GM18517 (cell line): ENCODE results near the gene TMEM125.

ENCODE experiments used
- ATAC-seq: cut with Tn5 transposase; IDR thresholded peaks from one replicate; pipeline ENCODE4 v1.9.1; 2021; ENCODE audit warnings: mild to moderate bottlenecking, moderate library complexity; ENCODE audit not compliant: unreplicated experiment

The TMEM125 gene

GRCh38 chr1:43246466-43247213 lies 23.1 kb upstream of the TMEM125 start:
- no peak for ATAC-seq

GRCh38 chr1:43247256-43247921 lies 22.4 kb upstream of the TMEM125 start:
- ATAC-seq: no peak

GRCh38 chr1:43250351-43250761 lies 19.4 kb upstream of the TMEM125 start:
- no peak for ATAC-seq

GRCh38 chr1:43251024-43251423 lies 18.8 kb upstream of the TMEM125 start:
- no peak for ATAC-seq

GRCh38 chr1:43252225-43252624 lies 17.6 kb upstream of the TMEM125 start:
- ATAC-seq: no peak

GRCh38 chr1:43253173-43253572 lies 16.6 kb upstream of the TMEM125 start:
- ATAC-seq: no peak

GRCh38 chr1:43253876-43254275 lies 15.9 kb upstream of the TMEM125 start:
- ATAC-seq: no peak

- no peak for ATAC-seq
Measured at GRCh38 chr1:43255438-43256210, 14.2 kb upstream of the TMEM125 start.

- ATAC-seq: no peak
Measured at GRCh38 chr1:43256675-43257570, 12.9 kb upstream of the TMEM125 start.

GRCh38 chr1:43258370-43258769 lies 11.4 kb upstream of the TMEM125 start:
- ATAC-seq: no peak

- ATAC-seq: no peak
Measured at GRCh38 chr1:43265431-43265830, 4.4 kb upstream of the TMEM125 start.

GRCh38 chr1:43266881-43267280 lies 2.9 kb upstream of the TMEM125 start:
- no peak for ATAC-seq

- ATAC-seq: no peak
Measured at GRCh38 chr1:43267291-43267805, 2.4 kb upstream of the TMEM125 start.

GRCh38 chr1:43267818-43268425 lies 1.9 kb upstream of the TMEM125 start:
- no peak for ATAC-seq

- ATAC-seq: no peak
Measured at GRCh38 chr1:43270421-43271095, 775 bp downstream of the TMEM125 start.

- ATAC-seq: no peak
Measured at GRCh38 chr1:43271186-43272118, 1.7 kb downstream of the TMEM125 start.

- ATAC-seq: no peak
Measured at GRCh38 chr1:43272161-43272560, 2.4 kb downstream of the TMEM125 start.
